ENCODE measurements around the gene CETN2.

CETN2 gene

DNA sequence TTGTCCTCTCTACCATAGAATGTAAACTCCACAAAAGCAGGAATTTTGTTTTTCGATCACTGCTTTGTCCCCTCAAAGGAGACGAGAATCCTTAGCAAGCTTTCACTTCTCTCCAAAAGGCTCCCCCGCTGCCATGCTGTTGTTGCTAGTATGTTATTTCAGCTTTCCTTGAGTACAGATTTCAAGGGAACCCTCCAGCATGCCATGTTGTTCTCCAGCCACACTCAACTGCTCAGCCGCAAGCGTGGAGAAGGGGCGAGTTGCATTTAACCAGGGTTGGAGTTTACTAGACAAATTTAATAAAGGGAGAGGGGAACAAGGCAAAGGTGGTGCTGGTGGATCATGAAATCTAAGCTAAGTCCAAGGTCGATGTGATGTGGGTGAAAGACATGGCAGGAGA, 23.4 kb upstream of the CETN2 start:
- TF ChIP-seq, protein P1, sequence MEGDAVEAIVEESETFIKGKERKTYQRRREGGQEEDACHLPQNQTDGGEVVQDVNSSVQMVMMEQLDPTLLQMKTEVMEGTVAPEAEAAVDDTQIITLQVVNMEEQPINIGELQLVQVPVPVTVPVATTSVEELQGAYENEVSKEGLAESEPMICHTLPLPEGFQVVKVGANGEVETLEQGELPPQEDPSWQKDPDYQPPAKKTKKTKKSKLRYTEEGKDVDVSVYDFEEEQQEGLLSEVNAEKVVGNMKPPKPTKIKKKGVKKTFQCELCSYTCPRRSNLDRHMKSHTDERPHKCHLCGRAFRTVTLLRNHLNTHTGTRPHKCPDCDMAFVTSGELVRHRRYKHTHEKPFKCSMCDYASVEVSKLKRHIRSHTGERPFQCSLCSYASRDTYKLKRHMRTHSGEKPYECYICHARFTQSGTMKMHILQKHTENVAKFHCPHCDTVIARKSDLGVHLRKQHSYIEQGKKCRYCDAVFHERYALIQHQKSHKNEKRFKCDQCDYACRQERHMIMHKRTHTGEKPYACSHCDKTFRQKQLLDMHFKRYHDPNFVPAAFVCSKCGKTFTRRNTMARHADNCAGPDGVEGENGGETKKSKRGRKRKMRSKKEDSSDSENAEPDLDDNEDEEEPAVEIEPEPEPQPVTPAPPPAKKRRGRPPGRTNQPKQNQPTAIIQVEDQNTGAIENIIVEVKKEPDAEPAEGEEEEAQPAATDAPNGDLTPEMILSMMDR (IDR thresholded peaks at IDR 0.05; ENCODE audit: extremely low read depth, insufficient read depth, missing control alignments), result no peak
- DNase-seq (ENCODE audit: low spot score), result no peak

DNA sequence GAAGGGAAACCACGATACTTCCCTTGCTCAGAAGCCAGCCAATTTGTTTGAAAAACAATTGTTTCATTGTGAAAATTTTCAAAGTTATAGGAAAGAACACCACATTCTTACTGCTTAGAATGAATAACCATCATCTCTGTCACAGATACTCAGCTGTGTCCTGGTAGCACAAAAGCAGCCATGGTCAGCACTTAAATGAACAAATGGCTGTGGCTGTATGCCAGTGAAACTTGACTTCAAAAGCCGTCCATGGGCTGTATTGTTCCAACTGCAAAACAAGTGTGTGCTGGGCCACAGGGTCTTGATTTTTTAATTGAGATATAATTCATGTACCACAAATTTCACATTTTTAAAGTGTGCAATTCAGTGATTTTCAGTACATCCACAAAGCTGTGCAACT, 19.9 kb upstream of the CETN2 start:
- no peak for DNase-seq (ENCODE audit: low spot score)
- in situ Hi-C loops (cut with MboI; ENCODE audit: low pct_unique_long_range_greater_than_20kb, low sequenced_read_pairs, unreplicated experiment), result no loop called here
- TF ChIP-seq, protein P1 (IDR thresholded peaks at IDR 0.05; ENCODE audit: extremely low read depth, insufficient read depth, missing control alignments), result no peak

More for the DNA sequence above, 23.4 kb upstream of the CETN2 start:
- in situ Hi-C loops (cut with MboI; ENCODE audit: low pct_unique_long_range_greater_than_20kb, low sequenced_read_pairs, unreplicated experiment), result no loop called here

DNA sequence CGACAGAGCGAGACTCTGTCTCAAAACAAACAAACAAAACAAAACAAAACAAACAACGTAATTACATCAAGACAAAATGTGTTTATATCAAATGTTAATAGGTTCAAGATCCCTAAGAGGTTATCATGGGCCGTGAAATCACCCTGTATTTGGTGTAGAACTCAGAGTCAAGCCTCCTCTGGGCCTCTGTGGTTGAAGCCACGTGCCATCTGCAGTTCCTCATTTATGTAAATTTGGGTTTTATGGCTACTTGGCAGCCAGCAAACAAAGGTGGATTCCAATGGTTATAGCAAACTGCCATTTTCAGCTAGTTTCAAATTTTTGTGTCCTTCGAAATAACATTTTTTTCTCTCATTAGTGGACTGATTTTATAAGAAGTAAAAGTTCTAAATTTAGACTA, 16.7 kb upstream of the CETN2 start:
- TF ChIP-seq, protein P1 (IDR thresholded peaks at IDR 0.05; ENCODE audit: extremely low read depth, insufficient read depth, missing control alignments), result no peak
- no peak for DNase-seq (ENCODE audit: low spot score)
- in situ Hi-C loops (cut with MboI; ENCODE audit: low pct_unique_long_range_greater_than_20kb, low sequenced_read_pairs, unreplicated experiment), result no loop called here

DNA sequence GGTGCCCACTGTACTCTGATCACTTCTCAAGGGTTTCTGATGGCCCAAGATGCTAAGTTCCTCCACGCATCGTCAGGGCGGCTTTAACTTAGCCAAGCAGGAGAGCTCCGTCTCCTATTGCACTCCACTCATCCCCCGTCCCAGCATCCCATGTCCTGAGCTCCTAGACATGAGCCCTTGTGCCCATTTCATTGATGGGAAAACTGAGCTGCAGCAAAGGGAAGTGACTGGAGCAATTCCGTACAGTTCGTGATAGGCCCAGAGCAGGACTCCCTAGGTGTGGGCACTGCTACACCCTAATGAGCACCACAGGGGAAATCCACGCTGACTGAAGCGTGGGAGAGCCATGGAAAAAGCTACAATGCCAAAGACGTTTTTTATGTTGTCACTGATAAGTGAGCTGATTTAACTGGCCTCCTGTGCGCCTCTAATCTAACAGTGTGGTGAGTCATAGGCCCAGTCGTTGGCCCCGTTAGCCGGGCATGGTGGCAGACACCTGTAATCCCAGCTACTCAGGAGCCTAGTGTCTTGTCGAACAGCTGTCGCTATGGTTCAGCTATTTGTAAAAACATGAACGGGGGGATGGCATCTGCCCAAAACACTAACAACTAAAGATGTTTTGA, 15.2 kb upstream of the CETN2 start:
- no peak for DNase-seq (ENCODE audit: low spot score)

DNA sequence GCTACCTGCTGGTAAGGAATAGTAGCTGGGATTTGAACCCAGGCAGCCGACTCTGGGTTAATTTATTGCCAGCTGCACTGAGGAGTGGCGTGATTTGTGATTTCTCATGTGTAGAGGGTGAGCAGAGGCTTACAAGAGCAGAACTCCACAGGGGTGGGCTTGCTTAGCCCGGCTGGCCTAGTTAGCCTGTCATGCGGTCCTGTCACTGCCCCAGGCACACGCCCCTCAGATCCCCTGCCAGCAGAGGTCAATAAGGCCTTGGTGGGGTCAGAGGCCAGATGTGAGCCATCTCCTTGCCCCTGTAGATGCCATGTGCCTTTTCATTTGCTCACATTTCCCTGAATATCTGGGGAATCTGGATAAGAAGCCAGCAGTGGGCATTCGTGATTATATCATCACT, 13.7 kb upstream of the CETN2 start:
- DNase-seq (ENCODE audit: low spot score), result no peak
- in situ Hi-C loops (cut with MboI; ENCODE audit: low pct_unique_long_range_greater_than_20kb, low sequenced_read_pairs, unreplicated experiment), result no loop called here

More for the DNA sequence above, 15.2 kb upstream of the CETN2 start:
- TF ChIP-seq, protein P1 (IDR thresholded peaks at IDR 0.05; ENCODE audit: extremely low read depth, insufficient read depth, missing control alignments), result no peak
- in situ Hi-C loops (cut with MboI; ENCODE audit: low pct_unique_long_range_greater_than_20kb, low sequenced_read_pairs, unreplicated experiment), result no loop called here

DNA sequence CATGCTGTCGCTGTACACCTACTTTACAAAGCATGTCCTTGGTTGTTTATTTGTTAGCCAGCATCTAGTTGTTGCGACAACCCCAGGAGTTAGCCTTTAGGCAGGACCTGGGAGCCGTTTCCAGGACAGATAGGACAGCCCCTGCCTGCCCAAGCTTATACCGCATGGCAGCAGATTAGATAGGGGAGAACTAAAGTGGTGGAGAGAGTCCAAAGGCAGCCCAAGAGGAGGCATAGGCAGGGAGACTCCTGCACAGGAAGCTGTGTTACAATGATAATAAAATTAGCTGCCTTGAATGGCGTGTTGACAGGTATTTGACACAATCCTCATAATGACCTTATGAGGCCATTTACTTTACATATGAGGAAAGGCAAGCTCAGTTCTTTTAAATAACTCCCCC, 13.3 kb upstream of the CETN2 start:
- in situ Hi-C loops (cut with MboI; ENCODE audit: low pct_unique_long_range_greater_than_20kb, low sequenced_read_pairs, unreplicated experiment), result no loop called here
- no peak for DNase-seq (ENCODE audit: low spot score)
- TF ChIP-seq, protein P1 (IDR thresholded peaks at IDR 0.05; ENCODE audit: extremely low read depth, insufficient read depth, missing control alignments), result no peak

More for the DNA sequence above, 13.7 kb upstream of the CETN2 start:
- TF ChIP-seq, protein P1 (IDR thresholded peaks at IDR 0.05; ENCODE audit: extremely low read depth, insufficient read depth, missing control alignments), result no peak
